ENCODE measurements around the gene SPATA18.
"Not testable (repeated sequence)": the region's sequence is repeated elsewhere in the genome, so short reads cannot be mapped to it uniquely, and the experiment has no call there.

Gene SPATA18

DNA sequence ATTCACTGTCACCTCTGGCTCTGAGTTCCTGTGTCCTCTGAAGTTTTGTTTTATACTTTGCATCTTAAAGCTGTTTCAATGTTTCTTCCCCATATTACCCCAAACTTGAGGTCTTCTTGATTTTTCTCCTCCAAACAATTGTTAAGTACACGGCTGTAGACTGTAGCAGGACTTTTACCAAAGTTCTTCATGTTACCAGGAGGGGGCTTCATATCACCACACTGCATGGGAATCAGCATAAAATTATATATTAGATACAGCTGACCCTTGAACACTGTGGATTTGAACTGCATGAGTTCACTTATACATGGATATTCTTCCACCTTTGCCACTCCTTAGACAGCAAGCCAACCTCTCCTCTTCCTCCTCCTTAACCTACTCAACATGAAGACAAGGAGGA lies 56.6 kb downstream of the SPATA18 start:
- no peak for DNase-seq

GRCh38 chr4:52110171-52110570 lies 59.1 kb downstream of the SPATA18 start:
- no peak for DNase-seq

DNA sequence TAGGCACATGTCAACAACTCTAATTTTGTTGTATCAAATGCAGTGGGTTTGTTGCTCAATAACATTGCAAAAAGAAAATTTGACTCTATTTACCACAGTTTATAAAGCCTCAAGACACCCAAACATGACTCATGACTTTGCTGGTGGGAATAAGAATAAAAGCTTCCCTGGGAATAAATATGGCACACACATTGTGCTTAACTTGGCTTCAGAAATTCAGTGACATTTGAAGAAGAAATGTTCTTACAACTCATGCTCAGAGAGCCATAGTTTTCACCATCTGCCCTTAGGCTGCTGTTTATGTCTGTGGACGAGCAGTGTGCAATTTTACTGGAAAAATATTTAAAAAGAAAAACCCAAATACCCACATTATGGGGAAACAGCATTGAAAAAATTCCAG lies 60.9 kb downstream of the SPATA18 start:
- DNase-seq = no peak

DNA sequence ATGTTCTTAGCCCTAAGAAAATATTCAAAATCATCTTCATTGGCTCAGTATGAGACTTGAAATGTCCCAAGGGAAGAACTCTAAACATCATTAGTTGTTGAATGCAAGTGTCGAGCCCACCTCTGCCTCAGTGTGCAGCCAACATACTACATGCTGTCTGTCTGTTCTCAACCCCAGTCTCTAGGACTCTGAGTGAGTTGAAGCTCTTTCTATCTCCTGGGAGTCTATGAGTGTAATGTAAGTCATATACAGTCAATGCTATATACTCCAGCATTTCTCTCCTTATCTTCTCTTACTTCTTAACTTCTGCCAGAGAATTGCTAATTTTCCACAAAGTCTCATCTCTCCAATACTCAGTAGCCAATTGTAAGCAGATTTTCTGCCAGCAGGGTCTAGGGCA lies 61.3 kb downstream of the SPATA18 start:
- DNase-seq = no peak

GRCh38 chr4:52116641-52117040 lies 65.5 kb downstream of the SPATA18 start:
- DNase-seq = no peak

DNA sequence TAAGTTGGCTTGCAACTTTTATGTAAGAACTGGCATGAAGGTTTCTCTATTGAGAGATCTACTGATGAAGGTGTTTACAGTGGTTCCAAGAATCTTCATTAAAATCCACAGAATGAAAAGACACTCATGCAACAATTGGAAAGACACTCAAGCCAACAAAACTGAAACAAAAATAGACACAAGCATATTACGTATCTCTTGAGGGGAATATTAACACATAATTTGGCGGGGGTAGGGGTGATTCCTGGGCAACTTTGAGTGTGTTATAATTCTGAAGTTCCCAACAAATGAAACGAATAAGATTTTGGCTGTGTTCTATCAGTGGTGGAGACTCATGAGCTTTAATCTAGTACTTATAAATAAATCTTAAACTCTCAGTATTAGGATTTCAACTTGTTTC lies 75.1 kb downstream of the SPATA18 start:
- DNase-seq = no peak

- no peak for DNase-seq
Measured at GRCh38 chr4:52126966-52127365, 75.9 kb downstream of the SPATA18 start.

DNA sequence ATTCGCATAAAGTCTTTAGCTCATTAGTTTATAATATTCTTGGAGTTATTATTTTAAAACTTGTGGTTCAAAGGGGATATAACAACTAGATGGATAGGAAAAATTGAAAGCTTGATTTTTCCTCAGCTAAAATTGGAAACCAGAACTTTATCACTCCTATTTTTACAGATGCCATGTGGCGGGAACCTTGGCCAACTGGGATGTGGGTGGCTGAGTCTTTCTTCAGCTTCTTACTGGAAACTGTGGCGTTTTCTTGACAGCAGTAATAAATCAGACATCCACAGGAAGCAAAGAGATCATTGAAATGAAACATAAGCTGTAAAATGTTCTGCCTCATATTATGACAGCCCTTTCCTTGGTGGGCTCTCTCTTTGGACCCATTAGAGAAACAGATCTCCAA lies 84.1 kb downstream of the SPATA18 start:
- DNase-seq = no peak

GRCh38 chr4:52137152-52137551 lies 86.0 kb downstream of the SPATA18 start:
- not testable (repeated sequence) for DNase-seq

- DNase-seq = no peak
Measured at GRCh38 chr4:52142816-52143215, 91.7 kb downstream of the SPATA18 start.

DNA sequence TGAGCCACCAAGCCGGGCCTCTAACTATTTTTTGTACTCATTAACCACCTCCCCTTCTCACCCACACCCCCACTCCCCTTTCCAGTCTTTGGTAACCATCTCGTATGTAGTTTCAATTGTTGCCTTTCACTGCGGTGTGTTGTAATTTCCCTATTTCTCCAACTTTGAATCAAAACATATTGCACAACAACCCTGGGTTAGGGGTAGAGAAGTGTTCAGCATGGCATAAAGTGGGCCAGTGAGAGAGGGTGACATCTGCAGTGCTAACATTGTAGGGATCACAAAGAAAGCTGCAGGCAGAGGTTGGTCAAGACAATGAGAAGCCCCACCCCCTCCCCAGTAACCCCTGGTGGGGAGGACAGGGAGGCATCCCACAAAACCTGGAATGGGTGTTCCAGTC lies 92.7 kb downstream of the SPATA18 start:
- no peak for DNase-seq

DNA sequence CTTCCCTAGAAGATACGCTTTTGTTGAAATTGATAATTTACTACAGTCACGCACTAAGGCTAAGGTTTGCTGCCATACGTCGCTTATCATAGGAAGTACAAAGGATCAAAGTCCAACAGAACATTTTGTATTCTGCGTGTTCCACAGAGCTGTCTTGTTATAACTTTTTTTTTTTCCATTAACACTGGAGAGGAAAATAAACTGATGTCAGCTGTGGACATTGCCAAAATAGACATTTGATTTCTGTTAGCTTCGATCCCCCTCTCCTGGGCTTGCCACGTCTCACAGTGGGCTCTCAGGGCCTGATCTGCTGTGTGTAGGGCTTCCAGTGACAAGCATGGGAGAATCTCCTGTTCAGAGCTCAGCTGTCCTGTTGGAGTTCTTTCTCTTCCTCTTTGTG lies 93.3 kb downstream of the SPATA18 start:
- DNase-seq = no peak

Measured in activated T-cell treated with anti-CD3 and anti-CD28 coated beads for 4 hours (primary cell).